Mononuclear cell (primary cell): ENCODE measurements around the gene TAF3. TPM values are rescaled to one million over a fixed set of nuclear protein-coding genes. Genes with fewer than 3 reads are reported as not detected.

Experiments
- H3K27me3 ChIP-seq: 2 replicates; pipeline ENCODE4 v1.6.0; 2011; ENCODE audit warnings: low read length, control low read depth; ENCODE audit not compliant: insufficient read depth
- H3K4me1 ChIP-seq: 2 replicates; pipeline ENCODE4 v1.5.1; 2011; ENCODE audit warnings: mild to moderate bottlenecking, low read length, control low read depth; ENCODE audit not compliant: insufficient read depth
- H3K4me3 ChIP-seq: 2 replicates; pipeline ENCODE4 v1.5.1; 2011; ENCODE audit warnings: mild to moderate bottlenecking, low read length, moderate library complexity
- H3K9me3 ChIP-seq: 2 replicates; pipeline ENCODE4 v1.5.1; 2011; ENCODE audit warnings: low read depth, mild to moderate bottlenecking, control low read depth, low read length
- total RNA-seq: library from RNA; depleted of rRNA; stranded (reverse); fragments of >200 nt; gene quantifications from one replicate; pipeline ENCODE4 v1.2.3, GENCODE V29; 2012

The TAF3 gene
- total RNA-seq, 1 donor: 6.7 TPM

DNA sequence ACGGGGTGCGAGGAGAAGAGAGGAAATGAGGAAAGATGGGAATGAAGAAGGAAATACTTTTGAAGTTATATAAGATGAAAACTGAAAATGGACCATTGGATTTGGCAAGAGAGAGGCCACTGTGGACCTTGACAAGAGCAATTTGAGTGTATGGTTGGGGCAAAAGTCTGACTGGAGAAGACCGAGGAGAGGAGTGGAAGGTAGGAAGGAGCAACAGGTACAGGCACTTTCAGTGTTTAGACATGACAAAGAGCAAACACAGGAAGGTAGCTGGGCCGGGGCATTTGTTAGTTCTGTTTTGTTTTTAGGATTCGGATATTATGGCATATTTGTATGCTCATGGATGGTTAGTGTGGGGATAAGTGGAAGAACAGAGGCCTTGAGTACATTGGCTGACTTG lies 99.4 kb downstream of the TAF3 start:
- no peaks in the 10 kb centered on the region for H3K9me3 ChIP-seq
- H3K4me1 ChIP-seq: no peaks in the 10 kb centered on the region
- no peaks in the 10 kb centered on the region for H3K27me3 ChIP-seq
- H3K4me3 ChIP-seq: no peak overlapping the region

GRCh38 chr10:7922707-7923106 lies 104.4 kb downstream of the TAF3 start:
- H3K9me3 ChIP-seq: no peaks in the 10 kb centered on the region
- no peaks in the 10 kb centered on the region for H3K27me3 ChIP-seq
- no peaks in the 10 kb centered on the region for H3K4me1 ChIP-seq
- H3K4me3 ChIP-seq: no peak overlapping the region

DNA sequence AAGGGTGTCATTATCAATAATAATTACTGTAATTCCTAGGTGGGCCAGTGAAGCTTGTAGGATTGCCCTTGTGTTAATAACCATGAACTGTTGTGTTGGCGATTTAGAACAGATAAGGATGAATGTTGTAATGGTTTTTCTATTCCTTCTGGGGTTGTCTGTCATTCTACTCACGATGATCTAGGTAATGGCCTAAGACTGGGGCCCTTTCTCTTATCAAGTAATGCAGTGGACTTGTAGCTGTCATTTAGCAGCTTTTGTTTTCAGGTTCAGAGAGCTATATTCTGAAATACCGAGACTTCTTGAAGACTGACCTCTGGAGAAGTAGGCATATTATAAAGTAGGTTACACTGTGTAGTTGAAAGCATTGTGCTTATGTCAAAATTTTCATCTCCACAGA lies 110.2 kb downstream of the TAF3 start:
- no peaks in the 10 kb centered on the region for H3K27me3 ChIP-seq
- H3K4me3 ChIP-seq: no peak overlapping the region
- no peaks in the 10 kb centered on the region for H3K4me1 ChIP-seq
- no peaks in the 10 kb centered on the region for H3K9me3 ChIP-seq

- Histone ChIP-seq H3K4me3 (no peak overlapping the region), H3K4me1 (no peaks in the 10 kb centered on the region), H3K27me3 (no peaks in the 10 kb centered on the region), H3K9me3 (no peaks in the 10 kb centered on the region)
Observed at GRCh38 chr10:7932301-7933036, 114.2 kb downstream of the TAF3 start.

DNA sequence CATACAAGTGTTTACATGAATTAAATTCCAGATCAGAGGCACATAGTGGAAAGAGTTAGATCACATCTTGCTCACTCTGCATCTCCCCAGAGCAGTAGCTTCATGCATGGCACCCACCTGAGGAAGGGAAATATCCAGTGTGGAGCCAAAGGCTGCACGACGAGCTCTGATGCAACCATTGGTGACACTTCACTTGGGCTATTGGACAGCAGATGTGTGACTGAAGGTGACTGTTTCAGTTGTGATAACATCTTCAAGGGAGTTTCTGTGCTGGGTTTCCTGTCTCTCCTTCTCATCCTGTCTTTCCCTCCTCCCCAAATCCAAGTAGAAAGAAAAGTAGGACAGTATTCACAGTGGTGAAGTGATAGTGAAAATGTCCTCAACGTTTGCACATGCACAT lies 115.0 kb downstream of the TAF3 start:
- H3K27me3 ChIP-seq: no peaks in the 10 kb centered on the region
- H3K9me3 ChIP-seq: no peaks in the 10 kb centered on the region
- H3K4me1 ChIP-seq: no peaks in the 10 kb centered on the region
- no peak overlapping the region for H3K4me3 ChIP-seq

DNA sequence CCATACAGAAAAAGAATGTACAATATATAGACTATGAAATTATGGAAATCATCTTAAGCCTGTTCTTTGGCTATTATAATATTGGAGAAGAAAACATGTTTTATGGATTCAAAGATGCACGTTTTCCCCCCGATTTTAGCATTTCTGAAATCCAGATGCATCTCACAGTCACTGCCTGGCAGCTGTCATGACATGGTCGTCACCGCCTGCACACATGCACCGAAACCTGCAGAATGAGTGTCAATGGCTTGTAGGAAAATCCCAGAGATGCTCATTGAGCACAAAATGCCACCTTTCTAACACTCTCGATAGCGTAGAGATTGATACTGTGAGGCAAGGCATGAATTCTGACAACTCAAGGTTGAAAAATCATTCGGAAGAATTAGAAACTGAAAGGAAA lies 115.5 kb downstream of the TAF3 start:
- Histone ChIP-seq H3K27me3 (no peaks in the 10 kb centered on the region), H3K4me3 (no peak overlapping the region), H3K9me3 (no peaks in the 10 kb centered on the region), H3K4me1 (no peaks in the 10 kb centered on the region)

DNA sequence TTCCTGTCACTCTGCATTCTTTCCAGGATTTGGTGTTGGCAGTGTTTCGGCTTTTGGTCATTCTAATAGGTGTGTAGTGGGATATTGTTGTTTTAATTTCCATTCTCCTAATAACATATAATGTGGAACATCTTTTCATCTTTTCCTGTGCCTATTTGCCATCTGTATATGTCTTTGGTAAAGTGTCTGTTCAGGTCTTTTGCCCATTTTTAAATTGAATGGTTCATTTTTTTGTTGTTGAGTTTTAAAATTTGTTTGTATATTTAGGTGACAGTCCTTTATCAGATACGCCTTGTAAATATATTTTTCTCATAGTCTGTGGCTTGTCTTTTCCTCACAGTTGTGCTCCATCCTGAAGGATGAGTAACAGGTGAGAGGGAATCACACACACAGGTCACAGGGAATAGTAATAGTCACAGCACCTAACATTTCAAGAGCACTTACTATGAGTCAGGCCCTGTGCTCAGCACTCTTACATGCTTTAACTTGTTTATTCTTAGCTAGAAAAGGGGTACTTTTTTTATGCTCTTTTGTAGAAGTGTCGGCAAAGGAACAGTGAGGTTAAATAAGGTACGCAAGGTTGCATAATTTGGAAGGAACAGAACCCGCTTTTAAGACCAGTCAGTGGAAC lies 119.1 kb downstream of the TAF3 start:
- no peaks in the 10 kb centered on the region for H3K27me3 ChIP-seq

DNA sequence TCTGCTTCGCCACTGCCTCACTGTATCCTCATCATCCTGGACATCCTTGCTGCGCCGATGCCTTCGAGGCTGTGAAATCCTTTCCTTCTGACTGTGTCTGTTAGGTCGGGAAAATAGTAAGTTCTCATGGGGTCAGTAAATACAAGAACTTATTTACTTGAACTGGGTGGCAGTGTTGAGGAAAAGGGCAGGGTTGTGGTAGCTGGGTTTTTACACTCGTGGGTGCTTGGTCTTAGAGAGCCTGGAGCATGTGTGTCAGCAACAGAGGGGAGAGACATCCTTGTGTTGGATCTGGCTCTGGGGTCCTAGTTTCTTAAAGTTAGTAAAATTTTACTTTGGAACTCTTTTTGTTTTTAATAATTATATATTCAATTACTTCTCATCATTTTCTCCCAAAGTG lies 123.3 kb downstream of the TAF3 start:
- Histone ChIP-seq H3K9me3 (no peaks in the 10 kb centered on the region), H3K27me3 (no peaks in the 10 kb centered on the region), H3K4me3 (no peak overlapping the region), H3K4me1 (no peaks in the 10 kb centered on the region)

More for the DNA sequence above, 119.1 kb downstream of the TAF3 start:
- H3K4me1 ChIP-seq: no peaks in the 10 kb centered on the region
- H3K4me3 ChIP-seq: no peak overlapping the region
- H3K9me3 ChIP-seq: no peaks in the 10 kb centered on the region

DNA sequence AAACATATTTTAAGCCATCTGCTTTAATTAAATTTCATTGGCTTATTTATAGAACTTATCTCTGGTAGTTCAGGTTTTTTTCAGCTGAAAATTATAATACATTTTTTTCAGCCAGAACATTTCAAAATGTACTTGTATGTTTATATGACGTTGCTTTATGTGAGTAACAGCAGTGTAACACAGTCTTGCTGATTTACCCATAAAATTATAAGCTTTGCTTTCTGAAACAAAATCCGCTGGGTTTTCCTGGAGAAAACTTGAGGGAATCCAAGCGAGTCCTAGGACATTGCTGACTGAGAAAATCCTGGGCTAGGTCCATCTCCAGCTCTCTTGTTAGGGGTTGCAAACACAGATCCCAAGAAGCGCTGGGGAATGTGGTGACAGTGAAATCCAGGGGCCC lies 124.0 kb downstream of the TAF3 start:
- Histone ChIP-seq H3K27me3 (no peaks in the 10 kb centered on the region), H3K9me3 (no peaks in the 10 kb centered on the region), H3K4me1 (no peaks in the 10 kb centered on the region), H3K4me3 (no peak overlapping the region)

DNA sequence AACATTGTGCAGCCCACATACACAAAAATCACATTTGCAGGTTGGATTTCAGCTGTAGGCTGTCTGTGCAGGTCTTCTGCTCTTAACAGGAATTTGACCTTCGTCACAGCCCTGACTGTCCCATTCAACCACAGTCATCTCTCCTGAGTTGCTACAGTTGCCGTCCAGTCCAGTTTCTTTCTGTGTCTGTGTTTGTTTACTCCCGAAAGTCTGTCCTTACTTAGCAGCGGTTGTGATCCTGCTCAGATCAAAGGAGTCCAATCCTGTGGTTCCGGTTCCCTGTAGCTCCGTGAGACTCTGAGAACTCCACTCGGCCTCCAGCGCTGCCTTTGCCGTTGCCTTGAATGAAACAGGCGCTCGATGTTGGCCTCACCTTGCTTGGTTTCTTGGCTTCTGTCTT lies 124.6 kb downstream of the TAF3 start:
- Histone ChIP-seq H3K9me3 (no peaks in the 10 kb centered on the region), H3K27me3 (no peaks in the 10 kb centered on the region), H3K4me1 (no peaks in the 10 kb centered on the region), H3K4me3 (no peak overlapping the region)

- no peaks in the 10 kb centered on the region for H3K4me1 ChIP-seq
- H3K4me3 ChIP-seq: no peak overlapping the region
- no peaks in the 10 kb centered on the region for H3K27me3 ChIP-seq
- H3K9me3 ChIP-seq: no peaks in the 10 kb centered on the region
Observed at GRCh38 chr10:7944215-7944480, 125.8 kb downstream of the TAF3 start.

GRCh38 chr10:7944537-7944936 lies 126.2 kb downstream of the TAF3 start:
- Histone ChIP-seq H3K9me3 (no peaks in the 10 kb centered on the region), H3K4me1 (no peaks in the 10 kb centered on the region), H3K27me3 (no peaks in the 10 kb centered on the region), H3K4me3 (no peak overlapping the region)

GRCh38 chr10:7945034-7945433 lies 126.7 kb downstream of the TAF3 start:
- H3K4me1 ChIP-seq: no peaks in the 10 kb centered on the region
- H3K9me3 ChIP-seq: no peaks in the 10 kb centered on the region
- H3K27me3 ChIP-seq: no peaks in the 10 kb centered on the region
- no peak overlapping the region for H3K4me3 ChIP-seq

GRCh38 chr10:7945469-7946187 lies 127.3 kb downstream of the TAF3 start:
- no peaks in the 10 kb centered on the region for H3K27me3 ChIP-seq
- H3K4me1 ChIP-seq: no peaks in the 10 kb centered on the region
- H3K4me3 ChIP-seq: no peak overlapping the region
- H3K9me3 ChIP-seq: no peaks in the 10 kb centered on the region

- Histone ChIP-seq H3K4me3 (no peak overlapping the region), H3K4me1 (no peaks in the 10 kb centered on the region), H3K9me3 (no peaks in the 10 kb centered on the region), H3K27me3 (no peaks in the 10 kb centered on the region)
Observed at GRCh38 chr10:7948371-7949000, 130.2 kb downstream of the TAF3 start.
